Measurements from ENCODE around the gene SCARB1. TPM values are rescaled to one million over a fixed set of nuclear protein-coding genes. Genes with fewer than 3 reads are reported as not detected.
"Not testable (repeated sequence)": the region's sequence is repeated elsewhere in the genome, so short reads cannot be mapped to it uniquely, and the experiment has no call there.

SCARB1 gene
- 10 to 100 TPM; 32.5 to 32.6 TPM for total RNA-seq

DNA sequence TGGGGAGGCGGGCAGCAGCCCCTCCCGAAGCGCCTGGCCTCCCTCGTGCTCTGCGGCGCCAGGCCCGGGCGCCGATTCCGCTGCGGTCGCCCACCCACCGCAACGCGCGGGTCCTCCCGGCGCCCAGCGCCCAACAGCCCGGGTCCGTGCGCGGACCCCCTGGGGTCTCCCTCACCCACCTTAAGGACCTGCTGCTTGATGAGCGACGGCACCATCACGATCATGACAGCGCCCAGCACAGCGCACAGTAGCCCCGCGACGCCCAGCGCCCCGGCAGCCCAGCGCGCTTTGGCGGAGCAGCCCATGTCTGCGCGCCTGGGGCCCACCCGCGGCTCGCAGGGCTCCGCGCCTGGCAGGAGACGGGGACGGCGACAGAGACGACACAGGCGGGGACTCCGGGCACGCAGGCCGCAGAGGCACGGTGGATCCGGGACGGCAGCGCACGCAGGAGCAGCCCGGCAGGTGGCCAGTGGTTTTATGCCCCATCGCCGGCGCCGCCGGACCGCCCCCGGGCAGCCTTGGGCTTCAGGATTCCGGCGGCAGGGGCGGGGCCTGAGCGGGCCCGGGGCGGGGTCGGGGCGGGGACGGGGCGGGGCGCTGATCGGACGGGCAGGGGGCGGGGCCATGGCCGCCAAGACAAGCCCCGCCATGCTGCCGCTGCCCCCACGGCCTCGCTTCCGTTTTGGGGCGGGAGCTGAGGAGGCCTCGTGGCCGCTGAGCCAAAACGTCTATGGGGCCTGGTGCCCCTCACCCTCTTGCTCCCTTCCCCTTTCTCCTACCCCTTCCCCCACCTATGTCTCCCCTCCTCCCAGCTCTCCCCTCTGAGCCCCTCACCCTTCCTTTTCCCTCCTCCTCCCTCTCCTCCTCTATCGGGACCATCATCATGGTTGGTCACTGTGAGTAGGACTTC, at the start of gene SCARB1:
Gene SCARB1 (minus strand): TSS at position 449 of the 910 bp plus-strand sequence. CDS start 144 bp downstream, at position 305.
- CTCF ChIA-PET, result no interaction called here
- POLR2A ChIA-PET, result interaction anchor here (0.5 kb wide), 1 partner anchor 29 kb away, joined by 5 read pairs; no protein-coding TSS in a partner anchor

DNA sequence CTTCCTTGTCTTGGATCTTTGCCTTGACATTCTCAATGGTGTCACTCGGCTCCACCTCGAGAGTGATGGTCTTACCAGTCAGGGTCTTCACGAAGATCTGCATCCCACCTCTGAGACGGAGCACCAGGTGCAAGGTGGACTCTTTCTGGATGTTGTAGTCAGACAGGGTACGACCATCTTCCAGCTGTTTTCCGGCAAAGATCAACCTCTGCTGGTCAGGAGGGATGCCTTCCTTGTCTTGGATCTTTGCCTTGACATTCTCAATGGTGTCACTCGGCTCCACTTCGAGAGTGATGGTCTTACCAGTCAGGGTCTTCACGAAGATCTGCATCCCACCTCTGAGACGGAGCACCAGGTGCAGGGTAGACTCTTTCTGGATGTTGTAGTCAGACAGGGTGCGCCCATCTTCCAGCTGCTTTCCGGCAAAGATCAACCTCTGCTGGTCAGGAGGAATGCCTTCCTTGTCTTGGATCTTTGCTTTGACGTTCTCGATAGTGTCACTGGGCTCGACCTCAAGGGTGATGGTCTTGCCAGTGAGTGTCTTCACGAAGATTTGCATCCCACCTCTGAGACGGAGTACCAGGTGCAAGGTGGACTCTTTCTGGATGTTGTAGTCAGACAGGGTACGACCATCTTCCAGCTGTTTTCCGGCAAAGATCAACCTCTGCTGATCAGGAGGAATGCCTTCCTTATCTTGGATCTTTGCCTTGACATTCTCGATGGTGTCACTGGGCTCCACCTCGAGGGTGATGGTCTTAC, 49.0 kb upstream of the SCARB1 start:
- CTCF ChIA-PET, POLR2A ChIA-PET: not testable (repeated sequence)

DNA sequence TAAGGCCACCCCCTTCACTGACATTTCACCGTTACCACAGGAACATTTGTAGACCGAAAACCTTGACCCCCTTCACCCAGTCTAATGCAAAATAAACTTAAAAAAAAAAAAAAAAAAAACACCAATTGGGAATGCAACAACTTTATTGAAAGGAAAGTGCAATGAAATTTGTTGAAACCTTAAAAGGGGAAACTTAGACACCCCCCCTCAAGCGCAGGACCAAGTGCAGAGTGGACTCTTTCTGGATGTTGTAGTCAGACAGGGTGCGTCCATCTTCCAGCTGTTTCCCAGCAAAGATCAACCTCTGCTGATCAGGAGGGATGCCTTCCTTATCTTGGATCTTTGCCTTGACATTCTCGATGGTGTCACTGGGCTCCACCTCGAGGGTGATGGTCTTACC, 47.9 kb upstream of the SCARB1 start:
- CTCF ChIA-PET, result interaction anchor here (0.6 to 2.8 kb wide), 2 partner anchors 29 to 30 kb away, joined by 3 to 19 read pairs; no protein-coding TSS in a partner anchor
- POLR2A ChIA-PET, result interaction anchor here (0.7 to 1.5 kb wide), 3 partner anchors 8 to 874 kb away, joined by 4 to 8 read pairs (median 7); no protein-coding TSS in a partner anchor

- POLR2A ChIA-PET, result interaction anchor here (0.7 to 1.5 kb wide), 4 partner anchors 9 to 873 kb away, joined by 4 to 12 read pairs (median 6); no protein-coding TSS in a partner anchor
- CTCF ChIA-PET, result interaction anchor here (1.0 to 3.0 kb wide), 3 partner anchors 9 to 29 kb away, joined by 3 to 19 read pairs (median 9); no protein-coding TSS in a partner anchor
These were observed 47.2 kb upstream of the SCARB1 start for GRCh38 chr12:124910561-124911478.

DNA sequence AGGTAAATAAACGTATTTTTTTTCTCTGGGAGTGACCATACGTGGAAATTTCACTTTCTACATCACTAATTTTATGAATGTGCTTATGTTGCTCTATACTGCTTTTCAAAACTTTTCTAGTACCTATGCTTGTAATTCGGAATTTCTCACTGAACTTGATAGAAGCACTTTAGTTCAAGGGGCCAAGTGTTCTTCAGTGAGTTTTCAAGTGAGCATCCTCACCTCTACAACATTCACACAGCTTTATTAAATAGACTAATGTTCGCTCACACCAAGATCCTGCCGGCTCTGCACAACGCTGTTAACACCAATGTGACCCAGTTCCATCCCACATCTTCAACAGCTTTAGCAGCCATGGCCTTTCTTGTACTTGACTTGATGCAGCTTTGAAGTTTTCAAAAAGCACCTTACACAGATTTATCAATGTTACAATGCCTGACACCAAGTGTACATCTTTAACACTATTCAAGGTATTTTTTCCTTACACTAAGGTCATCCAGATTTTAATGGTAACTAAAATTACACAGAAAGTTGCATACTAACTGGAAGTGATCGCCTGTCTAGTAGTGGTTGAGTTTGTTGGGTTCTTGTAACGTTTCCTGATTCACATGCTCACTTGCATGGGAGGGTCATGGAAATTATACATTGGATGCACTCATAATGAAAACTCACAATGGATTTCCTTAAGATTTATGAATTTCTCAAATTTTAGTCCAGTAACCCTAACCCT, 46.3 kb upstream of the SCARB1 start:
- CTCF ChIA-PET, result interaction anchor here (0.5 to 3.0 kb wide), 4 partner anchors 10 to 30 kb away, joined by 3 to 19 read pairs (median 6); no protein-coding TSS in a partner anchor

GRCh38 chr12:124906606-124907261, 43.1 kb upstream of the SCARB1 start:
- CTCF ChIA-PET, result interaction anchor here (0.5 to 3.5 kb wide), 14 partner anchors 8 to 129 kb away, joined by 3 to 30 read pairs (median 4); partner anchors contain the start of gene UBC
- POLR2A ChIA-PET, result interaction anchor here (0.5 to 1.0 kb wide), 2 partner anchors 34 to 80 kb away, joined by 3 read pairs; no protein-coding TSS in a partner anchor

More for the DNA sequence above, 46.3 kb upstream of the SCARB1 start:
- POLR2A ChIA-PET, result interaction anchor here (1.0 to 1.5 kb wide), 2 partner anchors 10 to 30 kb away, joined by 8 to 12 read pairs; no protein-coding TSS in a partner anchor

GRCh38 chr12:124904306-124905098, 40.8 kb upstream of the SCARB1 start:
- POLR2A ChIA-PET, result no interaction called here
- CTCF ChIA-PET, result interaction anchor here (0.6 to 3.5 kb wide), 6 partner anchors 10 to 127 kb away, joined by 3 to 24 read pairs (median 4); partner anchors contain the start of gene UBC

- POLR2A ChIA-PET, result no interaction called here
- CTCF ChIA-PET, result interaction anchor here (2.1 kb wide), 1 partner anchor 37 kb away, joined by 6 read pairs; no protein-coding TSS in a partner anchor
These were observed 39.3 kb upstream of the SCARB1 start for GRCh38 chr12:124902916-124903315.

DNA sequence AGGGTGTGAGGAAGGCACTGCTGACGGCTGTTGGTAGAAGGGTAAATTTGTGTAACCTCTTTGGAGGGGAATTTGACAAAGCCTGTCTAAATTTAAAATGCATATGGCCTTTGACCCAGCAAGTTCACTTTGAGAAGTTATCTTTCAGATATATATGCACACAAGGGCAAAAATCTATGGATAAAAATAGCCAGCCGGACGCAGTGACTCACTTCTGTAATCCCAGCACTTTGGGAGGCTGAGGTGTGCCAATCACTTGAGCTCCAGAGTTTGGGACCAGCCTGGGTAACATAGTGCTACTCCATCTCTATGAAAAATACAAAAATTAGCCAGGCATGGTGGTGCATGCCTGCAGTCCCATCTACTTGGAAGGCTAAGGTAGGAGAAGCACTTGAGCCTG, 37.3 kb upstream of the SCARB1 start:
- CTCF ChIA-PET, result interaction anchor here (0.7 to 2.1 kb wide), 3 partner anchors 23 to 63 kb away, joined by 3 to 6 read pairs (median 3); no protein-coding TSS in a partner anchor
- POLR2A ChIA-PET, result no interaction called here

GRCh38 chr12:124900345-124900795, 36.7 kb upstream of the SCARB1 start:
- CTCF ChIA-PET, result interaction anchor here (1.0 kb wide), 1 partner anchor 22 kb away, joined by 3 read pairs; no protein-coding TSS in a partner anchor

DNA sequence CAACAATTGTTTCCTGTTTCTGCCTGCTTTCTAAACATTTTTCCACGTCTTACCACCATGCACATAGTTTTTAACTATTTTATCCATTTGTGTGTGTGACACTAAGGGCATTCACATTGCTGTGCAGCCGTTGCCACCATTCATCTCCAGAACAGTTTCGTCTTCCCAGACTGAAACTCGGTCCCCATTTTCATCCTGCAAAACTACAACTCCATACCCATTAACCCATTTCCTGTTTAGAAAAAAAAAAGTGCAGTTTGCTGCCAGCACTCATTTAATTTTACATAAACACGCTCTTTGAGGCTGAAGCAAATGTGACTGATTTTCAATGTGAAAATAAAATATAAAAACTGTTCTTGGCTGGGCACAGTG, 35.2 kb upstream of the SCARB1 start:
- CTCF ChIA-PET, result interaction anchor here (0.8 kb wide), 1 partner anchor 41 kb away, joined by 3 read pairs; no protein-coding TSS in a partner anchor
- POLR2A ChIA-PET, result no interaction called here

More at GRCh38 chr12:124900345-124900795, 36.7 kb upstream of the SCARB1 start:
- POLR2A ChIA-PET, result not testable (repeated sequence)

- ChIA-PET CTCF (interaction anchor here (0.9 kb wide), 1 partner anchor 130 kb away, joined by 3 read pairs; no protein-coding TSS in a partner anchor), POLR2A (no interaction called here)
These were observed 34.7 kb upstream of the SCARB1 start for GRCh38 chr12:124898200-124898922.

GRCh38 chr12:124896461-124896860, 32.8 kb upstream of the SCARB1 start:
- ChIA-PET POLR2A (no interaction called here), CTCF (no interaction called here)

DNA sequence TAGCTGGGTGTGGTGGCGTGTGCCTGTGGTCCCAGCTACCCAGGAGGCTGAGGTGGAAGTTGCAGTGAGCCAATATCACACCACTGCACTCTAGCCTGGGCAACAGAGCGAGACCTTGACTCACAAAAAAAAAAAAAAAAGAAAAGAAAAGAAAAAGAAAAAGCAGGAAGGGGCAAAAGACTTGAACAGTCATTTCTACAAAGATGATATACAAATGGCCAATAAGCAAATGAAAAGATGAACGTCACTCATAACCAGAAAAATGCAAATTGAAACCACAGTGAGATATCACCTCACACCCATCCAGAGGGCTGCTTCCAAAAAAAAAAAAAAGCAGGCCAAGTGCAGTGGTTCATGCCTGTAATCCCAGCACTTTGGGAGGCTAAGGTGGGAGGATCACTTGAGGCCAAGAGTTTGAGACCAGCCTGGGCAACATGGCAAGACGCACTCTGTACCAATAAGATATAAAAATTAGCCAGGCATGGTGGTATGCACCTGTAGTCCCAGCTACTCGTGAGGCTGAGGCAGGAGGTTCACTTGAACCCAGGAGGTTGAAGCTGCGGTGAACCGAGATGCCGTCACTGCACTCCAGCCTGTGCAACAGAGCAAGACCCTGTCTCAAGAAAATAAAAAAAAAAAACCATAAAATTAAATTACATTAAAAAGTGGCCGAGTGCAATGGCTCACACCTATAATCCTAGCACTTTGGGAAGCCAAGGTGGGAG, 30.3 kb upstream of the SCARB1 start:
- ChIA-PET POLR2A (interaction anchor here (0.7 kb wide), 1 partner anchor 199 kb away, joined by 5 read pairs; no protein-coding TSS in a partner anchor), CTCF (no interaction called here)

DNA sequence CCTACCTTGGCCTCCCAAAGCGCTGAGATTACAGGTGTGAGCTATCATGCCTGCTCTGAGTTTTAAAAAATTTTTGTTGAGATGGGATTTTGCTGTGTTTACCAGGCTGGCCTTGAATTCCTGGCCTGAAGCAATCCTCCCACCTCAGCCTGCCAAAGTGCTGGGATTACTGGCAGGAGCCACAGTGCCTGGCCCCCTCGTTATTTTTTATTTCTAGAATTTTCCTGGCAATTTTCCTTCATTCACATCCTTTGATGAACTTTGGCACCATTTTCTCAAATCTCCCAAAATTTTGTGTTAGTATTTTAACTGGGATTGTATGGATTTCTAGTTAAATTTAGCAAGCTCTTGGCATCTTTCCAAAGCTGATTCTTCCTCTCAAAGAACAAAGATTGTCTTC, 24.6 kb upstream of the SCARB1 start:
- POLR2A ChIA-PET, result no interaction called here
- CTCF ChIA-PET, result no interaction called here
